ENCODE data around the gene C14orf119. TPM values are rescaled to one million over a fixed set of nuclear protein-coding genes. Genes with fewer than 3 reads are reported as not detected.

C14orf119 gene
- polyA plus RNA-seq, 3 donors, result 17.5 to 110 (median 106) TPM

GRCh38 chr14:23121361-23121771, 26.1 kb downstream of the C14orf119 start:
- Mint-ChIP-seq H3K27me3 (ENCODE audit: low read depth in 3 of 3) (peaks cover 0 to 2% (median 0%) of the 10 kb centered on the region in 3 donors), H3K27ac (peak overlapping the region in 1 of 7 donors; percentile 42), H3K9me3 (peaks cover 0 to 2% (median 0%) of the 10 kb centered on the region in 7 donors), H3K4me1 (peaks cover 54% of the 10 kb centered on the region), H3K4me3 (no peak overlapping the region), H3K36me3 (no peaks in the 10 kb centered on the region)
- Histone ChIP-seq H3K79me2 (ENCODE audit: insufficient read depth, low read length) (peaks cover 33% of the 10 kb centered on the region), H3K9ac (ENCODE audit: insufficient read depth, low read length, poor library complexity, severe bottlenecking) (no peak overlapping the region), H3K27me3 (ENCODE audit: control insufficient read depth in 2 of 2, insufficient read depth in 2 of 2, low read length in 2 of 2) (no peaks in the 10 kb centered on the region), H3K36me3 (replicated peaks in 1 of 2; ENCODE audit: control insufficient read depth in 1 of 2, insufficient read depth in 2 of 2, low read length in 2 of 2) (no peaks in the 10 kb centered on the region), H3K9me3 (replicated peaks in 1 of 2; ENCODE audit: control insufficient read depth in 1 of 2, insufficient read depth in 1 of 2, low read length in 2 of 2) (no peaks in the 10 kb centered on the region), H3K4me3 (replicated peaks in 1 of 3; ENCODE audit: low read depth in 2 of 3, low read length in 3 of 3) (no peak overlapping the region), H4K20me1 (ENCODE audit: insufficient read depth, low read length) (no peaks in the 10 kb centered on the region), H3K4me2 (replicated peaks; ENCODE audit: extremely low read depth, low read length, poor library complexity, severe bottlenecking) (no peak overlapping the region), H3K4me1 (ENCODE audit: control insufficient read depth in 1 of 2, insufficient read depth in 2 of 2, low read length in 2 of 2) (peaks cover 36 to 44% of the 10 kb centered on the region in 2 donors), H2AFZ (ENCODE audit: insufficient read depth, low read depth, low read length, poor library complexity, severe bottlenecking) (no peak overlapping the region), H3K27ac (ENCODE audit: low read depth in 1 of 2, low read length in 2 of 2) (no peak overlapping the region)
- no peak for DNase-seq
- no peak for TF ChIP-seq CTCF (IDR thresholded peaks at IDR 0.05)
- intact Hi-C loops (cut with micrococcal nuclease), result loop anchor here in 1 of 2 donors (2.0 kb wide), 1 partner anchor 63 kb away; no protein-coding TSS in a partner anchor
- 37% methylated on average over 6 of the region's 6 CpGs for WGBS (ENCODE audit: insufficient coverage)

GRCh38 chr14:23122086-23122485, 26.8 kb downstream of the C14orf119 start:
- Histone ChIP-seq H4K20me1 (ENCODE audit: insufficient read depth, low read length) (no peaks in the 10 kb centered on the region), H3K4me3 (replicated peaks in 1 of 3; ENCODE audit: low read depth in 2 of 3, low read length in 3 of 3) (no peak overlapping the region), H3K27me3 (ENCODE audit: control insufficient read depth in 2 of 2, insufficient read depth in 2 of 2, low read length in 2 of 2) (no peaks in the 10 kb centered on the region), H3K79me2 (ENCODE audit: insufficient read depth, low read length) (peaks cover 26% of the 10 kb centered on the region), H3K9ac (ENCODE audit: insufficient read depth, low read length, poor library complexity, severe bottlenecking) (no peak overlapping the region), H3K9me3 (replicated peaks in 1 of 2; ENCODE audit: control insufficient read depth in 1 of 2, insufficient read depth in 1 of 2, low read length in 2 of 2) (no peaks in the 10 kb centered on the region), H3K4me1 (ENCODE audit: control insufficient read depth in 1 of 2, insufficient read depth in 2 of 2, low read length in 2 of 2) (peaks cover 36 to 40% of the 10 kb centered on the region in 2 donors), H3K27ac (ENCODE audit: low read depth in 1 of 2, low read length in 2 of 2) (no peak overlapping the region), H2AFZ (ENCODE audit: insufficient read depth, low read depth, low read length, poor library complexity, severe bottlenecking) (no peak overlapping the region), H3K36me3 (replicated peaks in 1 of 2; ENCODE audit: control insufficient read depth in 1 of 2, insufficient read depth in 2 of 2, low read length in 2 of 2) (no peaks in the 10 kb centered on the region), H3K4me2 (replicated peaks; ENCODE audit: extremely low read depth, low read length, poor library complexity, severe bottlenecking) (no peak overlapping the region)
- no peak for TF ChIP-seq CTCF (IDR thresholded peaks at IDR 0.05)
- peaks cover 0 to under 1% (median 0%) of the 10 kb centered on the region in 3 donors for H3K27me3 Mint-ChIP-seq (ENCODE audit: low read depth in 3 of 3)
- no peak overlapping the region for H3K27ac Mint-ChIP-seq
- no peak for DNase-seq
- H3K4me1 Mint-ChIP-seq, result peaks cover 47% of the 10 kb centered on the region
- intact Hi-C loops (cut with micrococcal nuclease), result no loop called here
- no peak overlapping the region for H3K4me3 Mint-ChIP-seq
- WGBS (ENCODE audit: insufficient coverage), result 90% methylated on average over 2 of the region's 6 CpGs
- H3K36me3 Mint-ChIP-seq, result no peaks in the 10 kb centered on the region
- H3K9me3 Mint-ChIP-seq, result peaks cover 0 to 2% (median 0%) of the 10 kb centered on the region in 7 donors

Data from CD14-positive monocyte (primary cell).